Measurements from ENCODE around the gene EXD2.
"Not testable (repeated sequence)": the region's sequence is repeated elsewhere in the genome, so short reads cannot be mapped to it uniquely, and the experiment has no call there.

The EXD2 gene

DNA sequence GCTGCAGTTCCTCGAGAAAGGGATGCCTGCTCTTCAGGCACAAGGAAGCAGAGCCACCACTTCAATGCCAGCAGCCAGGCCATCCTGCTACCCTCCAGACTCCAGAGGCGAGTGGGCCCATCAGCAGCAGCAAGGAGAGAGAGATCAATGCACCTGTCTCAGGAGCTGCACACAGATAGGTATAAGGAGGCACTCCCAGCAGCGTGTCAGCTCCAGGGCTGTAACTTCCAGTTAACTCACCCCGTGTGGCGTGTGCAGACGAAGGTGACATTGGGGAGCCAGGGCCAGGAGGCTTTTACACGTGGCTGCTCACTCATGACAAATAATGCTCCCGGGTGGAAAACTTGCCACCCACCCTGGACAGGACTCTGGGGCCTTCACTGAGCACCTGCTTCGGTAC is 92.9 kb downstream of the EXD2 start:
- DNase-seq = no peak

DNA sequence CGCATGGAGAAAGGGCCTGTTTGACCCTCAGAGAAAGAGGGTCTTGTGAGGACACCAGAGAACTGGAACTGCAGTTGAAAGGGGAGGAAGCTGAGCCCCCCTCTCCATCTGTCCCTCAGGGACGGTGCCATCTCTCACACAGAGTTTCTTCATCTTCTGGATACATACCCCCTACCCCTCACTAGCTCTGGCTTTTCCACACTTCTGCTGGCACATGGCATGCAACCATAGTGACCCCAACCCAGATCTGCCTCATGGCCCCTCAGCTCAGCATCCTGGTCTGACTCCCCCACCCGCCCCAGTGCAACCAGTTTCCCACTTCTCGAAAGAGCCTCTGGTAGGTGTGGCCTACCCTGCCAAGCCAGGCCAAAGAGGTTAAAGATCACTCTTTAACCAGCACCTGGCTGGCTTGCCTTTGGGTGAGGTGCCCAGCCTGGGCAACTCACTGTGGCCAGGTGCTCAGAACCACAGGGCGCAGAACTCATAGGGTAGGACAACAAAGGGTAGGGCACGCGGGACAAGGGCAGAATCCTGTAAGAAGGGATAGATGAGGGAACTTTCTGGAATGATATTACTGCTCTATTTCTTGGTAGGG is 94.5 kb downstream of the EXD2 start:
- DNase-seq = no peak

DNA sequence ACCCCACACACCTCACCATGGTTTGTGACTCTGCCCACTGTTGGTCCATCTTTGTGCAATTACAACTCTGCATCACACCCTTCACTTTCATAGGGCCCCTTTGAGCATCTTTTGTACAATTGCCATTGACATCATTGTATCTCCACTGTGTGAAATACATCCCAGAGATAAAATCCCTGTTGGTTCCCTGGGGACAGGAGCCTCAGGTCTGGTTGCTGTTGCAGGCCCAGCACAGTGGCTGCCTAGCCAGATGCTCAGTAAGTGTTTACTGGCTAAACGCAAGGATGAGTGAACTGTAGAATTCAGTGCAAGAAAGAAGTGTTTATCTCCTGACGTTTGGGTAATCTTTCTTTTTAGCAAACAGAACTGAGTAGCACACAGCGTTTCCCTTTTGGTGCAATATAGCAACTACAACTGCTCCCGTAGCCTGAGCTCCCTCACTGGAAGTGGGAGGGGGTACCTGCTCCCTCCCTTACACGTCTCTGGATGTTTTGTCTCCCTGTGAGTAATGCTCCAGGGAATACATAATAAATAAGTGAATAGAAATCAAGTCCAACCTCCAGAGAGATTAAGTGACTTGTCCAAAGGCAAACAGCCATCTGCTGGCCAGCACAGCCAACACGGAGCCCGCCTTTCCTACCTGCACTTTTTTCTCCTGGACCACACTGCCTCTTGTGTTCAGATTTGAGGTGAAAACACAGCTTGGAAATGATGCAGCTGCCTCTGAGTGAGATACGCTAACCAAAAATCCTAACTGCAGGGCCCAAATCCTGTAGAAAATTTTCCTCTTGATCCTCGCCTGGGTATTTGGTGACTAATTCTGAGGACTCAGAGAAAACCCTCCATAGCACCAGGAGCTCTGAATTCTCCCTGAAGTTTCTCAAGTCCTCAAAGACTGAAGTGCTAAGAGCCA is 96.1 kb downstream of the EXD2 start:
- no peak for DNase-seq

DNA sequence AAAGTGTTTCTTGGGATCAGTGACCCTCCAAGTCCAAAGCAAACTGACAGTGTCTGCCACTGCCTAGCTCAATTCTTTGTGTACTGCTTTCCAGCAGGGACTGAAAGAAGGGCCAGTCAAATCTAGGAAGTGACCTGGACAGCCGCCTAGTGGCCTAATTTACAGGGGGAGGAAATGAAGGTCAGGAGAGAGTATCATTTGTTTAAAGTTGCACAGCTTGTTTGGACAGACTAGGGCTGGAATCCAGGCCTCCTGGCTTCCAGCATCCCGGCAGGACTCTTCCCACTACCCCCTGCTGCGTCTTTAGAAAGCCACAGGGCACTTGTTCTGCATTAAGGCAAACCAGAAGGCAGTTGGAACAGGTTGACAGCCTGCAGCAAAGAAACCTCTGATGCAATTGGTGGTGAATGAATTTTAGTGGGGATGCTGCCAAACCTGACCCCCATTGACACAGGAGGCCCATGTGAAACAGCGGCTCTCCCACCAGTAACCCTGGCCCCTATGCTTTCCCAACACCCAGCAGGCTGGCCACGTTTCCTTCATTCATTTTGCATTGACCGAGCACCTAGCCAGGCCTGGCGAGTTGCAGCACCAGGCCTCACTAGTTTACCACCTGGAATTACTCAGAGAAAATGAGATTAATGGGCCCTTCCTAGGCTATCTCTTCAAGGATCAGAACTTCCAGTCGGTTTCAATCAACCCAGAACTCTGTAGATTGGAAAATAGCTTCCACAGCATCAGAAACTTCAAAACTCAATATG is 96.9 kb downstream of the EXD2 start:
- no peak for DNase-seq

DNA sequence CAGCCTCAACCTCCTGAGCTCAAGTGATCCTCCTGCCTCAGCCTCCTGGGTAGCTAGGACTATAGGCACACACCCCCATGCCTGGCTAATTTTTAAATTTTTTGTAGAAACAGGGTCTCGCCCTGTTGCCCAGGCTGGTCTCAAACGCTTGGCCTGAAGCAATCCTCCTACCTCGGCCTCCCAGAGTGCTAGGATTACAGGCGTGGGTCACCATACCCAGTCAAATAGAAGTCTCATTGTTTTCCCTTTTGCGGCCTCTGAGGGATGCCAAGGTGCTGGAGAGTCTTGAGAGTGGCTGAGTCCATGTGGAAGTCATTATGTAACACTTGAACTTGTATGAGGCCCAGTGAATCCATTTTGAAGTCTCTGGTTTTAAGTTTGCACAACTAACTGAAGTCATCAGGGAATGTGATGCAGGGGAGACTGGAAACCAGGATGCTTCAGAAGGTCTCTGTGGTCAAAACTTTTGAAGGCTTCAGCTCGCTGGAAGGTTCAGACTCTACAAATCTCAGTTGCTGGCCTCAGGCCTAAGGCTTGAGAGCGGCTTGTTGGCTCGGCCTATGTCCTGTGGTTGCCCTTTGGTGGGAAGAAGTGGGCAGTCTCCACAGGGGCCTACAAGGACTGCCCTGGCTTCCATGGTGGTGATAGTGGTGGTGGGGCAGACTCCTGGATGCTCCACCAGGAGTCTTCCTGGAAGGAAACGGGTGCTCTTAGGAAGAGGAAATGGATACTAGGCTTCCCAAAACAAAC is 97.8 kb downstream of the EXD2 start:
- no peak for DNase-seq

DNA sequence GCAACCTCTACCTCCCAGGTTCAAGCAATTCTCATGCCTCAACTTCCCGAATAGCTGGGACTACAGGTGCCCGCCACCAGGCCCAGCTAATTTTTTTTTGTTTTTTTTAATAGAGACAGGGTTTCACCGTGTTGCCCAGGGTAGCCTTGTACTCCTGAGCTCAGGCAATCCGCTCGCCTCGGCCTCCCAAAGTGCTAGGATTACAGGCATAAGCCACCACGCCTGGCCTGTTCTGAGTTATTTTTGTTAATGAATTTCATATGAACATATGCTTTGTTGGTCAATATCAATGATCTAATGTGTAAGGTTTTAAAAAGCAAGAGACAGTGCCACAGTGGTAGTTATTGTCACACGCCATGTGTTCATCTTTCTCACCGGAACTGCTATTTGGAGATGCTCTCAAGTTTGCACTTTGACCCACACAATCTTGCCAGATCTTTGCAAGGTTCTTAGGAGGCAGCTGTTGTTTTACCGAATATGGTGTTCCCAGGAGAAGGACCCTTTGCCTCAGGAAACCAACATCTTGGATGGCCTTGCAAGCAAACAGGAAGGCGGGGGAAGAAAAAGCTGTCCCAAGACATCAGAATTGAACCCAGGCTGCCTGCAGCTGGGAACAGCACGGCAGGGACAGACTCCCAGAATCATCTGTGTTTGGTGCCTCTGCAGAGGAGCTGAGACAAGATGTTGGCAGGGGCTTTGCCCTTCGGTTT is 98.7 kb downstream of the EXD2 start:
- no peak for DNase-seq

DNA sequence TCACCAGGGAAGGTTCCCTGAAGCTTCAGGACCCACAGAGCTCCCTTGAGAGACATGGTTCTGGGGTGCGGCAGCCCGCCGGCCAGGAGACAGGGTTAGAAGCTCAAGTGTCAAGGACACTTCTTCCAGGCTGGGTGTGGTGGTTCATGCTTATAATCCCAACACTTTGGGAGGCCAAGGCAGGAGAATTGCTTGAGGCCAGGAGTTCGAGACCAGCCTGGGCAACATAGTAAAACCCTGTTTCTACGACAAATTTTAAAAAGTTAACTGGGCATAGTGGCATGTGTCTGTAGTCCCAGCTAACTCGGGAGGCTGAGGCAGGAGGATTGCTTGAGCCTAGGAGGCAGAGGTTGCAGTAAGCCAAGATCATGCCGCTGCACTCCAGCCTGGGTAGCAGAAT is 99.6 kb downstream of the EXD2 start:
- DNase-seq = not testable (repeated sequence)

DNA sequence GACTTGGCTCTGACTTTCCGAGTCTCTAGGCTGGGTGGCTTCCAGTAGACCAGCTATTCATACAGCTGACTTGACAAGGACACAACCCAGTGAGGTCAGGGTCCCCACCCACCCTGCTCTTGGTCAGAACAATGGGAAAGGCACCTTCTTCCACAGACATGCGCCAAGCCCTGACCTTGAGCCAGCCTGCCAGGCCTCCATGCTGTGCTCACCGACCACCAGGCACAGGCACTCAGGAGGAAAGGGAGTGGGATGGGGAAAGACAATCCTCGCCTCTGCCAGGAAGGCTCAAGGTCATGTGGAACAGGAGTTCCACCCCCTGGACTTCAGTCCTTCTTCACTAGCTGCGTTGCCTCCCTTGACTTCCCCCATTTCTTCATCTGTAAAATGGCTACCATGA is 100.1 kb downstream of the EXD2 start:
- no peak for DNase-seq

DNA sequence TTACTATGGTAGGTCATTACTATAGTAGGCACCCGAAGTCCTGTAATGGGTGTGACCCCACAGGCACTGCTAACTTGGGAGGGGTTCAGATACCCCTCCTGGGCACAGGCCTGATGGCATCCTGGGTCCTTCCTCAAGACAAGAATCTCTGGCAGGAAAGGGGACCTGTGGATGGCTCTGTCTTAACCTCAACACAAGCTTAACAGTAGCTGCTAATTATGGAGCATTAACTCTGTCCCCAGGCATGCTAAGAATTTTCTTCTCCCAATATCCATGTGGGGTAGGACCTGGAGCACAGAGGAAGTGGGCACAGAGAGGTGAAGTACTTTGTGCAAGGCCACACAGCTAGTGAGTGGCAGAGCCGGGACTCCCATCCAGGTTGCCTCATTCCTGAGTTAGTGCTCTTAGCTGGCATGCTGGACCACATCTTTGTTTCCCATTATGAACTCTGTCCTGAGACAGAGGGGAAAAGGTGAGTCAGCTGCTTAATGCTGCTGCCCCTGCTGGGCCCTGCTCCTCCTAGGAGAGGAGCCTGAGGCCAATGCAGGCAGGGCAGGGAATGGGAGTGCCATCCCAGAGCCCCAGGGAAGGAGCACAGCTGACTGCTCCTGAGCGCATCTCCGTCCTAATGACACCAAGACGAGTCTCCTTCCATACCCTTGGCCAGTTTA is 100.7 kb downstream of the EXD2 start:
- no peak for DNase-seq

Data from CD4-positive, alpha-beta T cell treated with Interleukin-17A for 4 hours (primary cell).